ENCODE data around the gene G2E3.

DNA sequence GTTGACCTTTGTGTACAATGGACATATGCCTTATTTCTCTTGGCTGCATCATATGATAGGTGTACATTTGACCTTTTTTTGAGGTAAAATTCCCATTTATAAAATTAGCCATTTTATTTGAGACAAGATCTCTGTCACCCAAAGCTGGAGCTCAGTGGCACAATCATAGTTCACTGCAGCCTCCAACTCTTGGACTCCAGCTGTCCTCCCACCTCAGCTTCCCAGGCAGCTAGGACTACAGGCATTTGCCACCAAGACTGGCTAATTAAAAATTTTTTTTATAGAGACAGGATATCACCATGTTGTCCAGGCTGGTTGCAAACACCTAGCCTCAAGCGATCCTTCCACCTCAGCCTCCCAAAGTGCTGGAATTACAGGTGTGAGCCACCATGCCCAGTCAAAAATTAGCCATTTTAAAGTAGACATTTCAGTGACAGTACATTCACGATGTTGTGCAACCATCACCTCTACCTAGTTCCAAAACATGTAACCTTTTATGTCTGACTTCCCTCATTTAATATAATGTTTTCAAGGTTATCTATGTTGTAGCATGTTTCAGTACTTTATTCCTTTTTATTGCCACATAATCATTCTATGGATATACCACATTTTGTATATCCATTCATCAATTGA lies 5.4 kb downstream of the G2E3 start:
- TF ChIP-seq, protein P1, sequence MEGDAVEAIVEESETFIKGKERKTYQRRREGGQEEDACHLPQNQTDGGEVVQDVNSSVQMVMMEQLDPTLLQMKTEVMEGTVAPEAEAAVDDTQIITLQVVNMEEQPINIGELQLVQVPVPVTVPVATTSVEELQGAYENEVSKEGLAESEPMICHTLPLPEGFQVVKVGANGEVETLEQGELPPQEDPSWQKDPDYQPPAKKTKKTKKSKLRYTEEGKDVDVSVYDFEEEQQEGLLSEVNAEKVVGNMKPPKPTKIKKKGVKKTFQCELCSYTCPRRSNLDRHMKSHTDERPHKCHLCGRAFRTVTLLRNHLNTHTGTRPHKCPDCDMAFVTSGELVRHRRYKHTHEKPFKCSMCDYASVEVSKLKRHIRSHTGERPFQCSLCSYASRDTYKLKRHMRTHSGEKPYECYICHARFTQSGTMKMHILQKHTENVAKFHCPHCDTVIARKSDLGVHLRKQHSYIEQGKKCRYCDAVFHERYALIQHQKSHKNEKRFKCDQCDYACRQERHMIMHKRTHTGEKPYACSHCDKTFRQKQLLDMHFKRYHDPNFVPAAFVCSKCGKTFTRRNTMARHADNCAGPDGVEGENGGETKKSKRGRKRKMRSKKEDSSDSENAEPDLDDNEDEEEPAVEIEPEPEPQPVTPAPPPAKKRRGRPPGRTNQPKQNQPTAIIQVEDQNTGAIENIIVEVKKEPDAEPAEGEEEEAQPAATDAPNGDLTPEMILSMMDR (IDR thresholded peaks at IDR 0.05) = no peak
- no peak for TF ChIP-seq EP300 (IDR thresholded peaks at IDR 0.05)
- TF ChIP-seq POLR2A (IDR thresholded peaks at IDR 0.05) = no peak
- TF ChIP-seq POLR2AphosphoS5 (IDR thresholded peaks at IDR 0.05) = no peak

Data from gastroesophageal sphincter (tissue), 3 donors.